Stimulated activated naive CD8-positive, alpha-beta T cell treated with anti-CD3 and anti-CD28 coated beads, Interleukin-15, amount 100 ng/mL, for 72 hours (primary cell): ENCODE results near the gene KCNN3.
"Not testable (repeated sequence)": the region's sequence is repeated elsewhere in the genome, so short reads cannot be mapped to it uniquely, and the experiment has no call there.

Experiments
- ATAC-seq: fragments of 150-1000 bp; cut with Tn5 transposase; 2 replicates; pipeline ENCODE4 v1.10.0; 2021; ENCODE audit warnings: mild to moderate bottlenecking, moderate library complexity
- DNase-seq, 2 donors: peaks; one replicate each; pipeline ENCODE4 v3.0.0; 2021 to 2022
- H3K27ac Mint-ChIP-seq, 2 donors: one replicate each; pipeline ENCODE4 v1.8.0; 2022; ENCODE audit warnings: mild to moderate bottlenecking in 2 of 2, mixed read lengths in 2 of 2, moderate library complexity in 2 of 2
- H3K27me3 Mint-ChIP-seq: one replicate; pipeline ENCODE4 v1.8.0; 2022; ENCODE audit warnings: mixed read lengths
- H3K4me1 Mint-ChIP-seq: one replicate; pipeline ENCODE4 v1.8.0; 2022; ENCODE audit warnings: mild to moderate bottlenecking, mixed read lengths
- H3K4me3 Mint-ChIP-seq, 2 donors: one replicate each; pipeline ENCODE4 v1.8.0; 2022; ENCODE audit warnings: mild to moderate bottlenecking in 2 of 2, mixed read lengths in 2 of 2, moderate library complexity in 1 of 2
- H3K9me3 Mint-ChIP-seq, 2 donors: one replicate each; pipeline ENCODE4 v1.8.0; 2022; ENCODE audit warnings: mixed read lengths in 2 of 2

KCNN3 gene

GRCh38 chr1:154674456-154674855 is 195.6 kb downstream of the KCNN3 start:
- not testable (repeated sequence) for ATAC-seq, DNase-seq, H3K27me3 Mint-ChIP-seq, H3K27ac Mint-ChIP-seq, H3K9me3 Mint-ChIP-seq, H3K4me3 Mint-ChIP-seq
- peaks cover 35% of the 10 kb centered on the region for H3K4me1 Mint-ChIP-seq

GRCh38 chr1:154672245-154672644 is 197.8 kb downstream of the KCNN3 start:
- H3K27me3 Mint-ChIP-seq, ATAC-seq, H3K9me3 Mint-ChIP-seq, DNase-seq: not testable (repeated sequence)
- Mint-ChIP-seq H3K4me3 (peak overlapping the region; percentile 31 to 44), H3K27ac (peak overlapping the region in 1 of 2 donors; percentile 85), H3K4me1 (peaks cover 35% of the 10 kb centered on the region)

- Mint-ChIP-seq H3K4me1 (peaks cover 35% of the 10 kb centered on the region), H3K4me3 (peak overlapping the region; percentile 31 to 44), H3K27ac (peak overlapping the region in 1 of 2 donors; percentile 25)
- H3K9me3 Mint-ChIP-seq, H3K27me3 Mint-ChIP-seq, DNase-seq, ATAC-seq: not testable (repeated sequence)
Observed at GRCh38 chr1:154671412-154671811, 198.7 kb downstream of the KCNN3 start.

- not testable (repeated sequence) for H3K4me3 Mint-ChIP-seq, H3K27me3 Mint-ChIP-seq, ATAC-seq, H3K27ac Mint-ChIP-seq, H3K9me3 Mint-ChIP-seq, DNase-seq
- peaks cover 35% of the 10 kb centered on the region for H3K4me1 Mint-ChIP-seq
Observed at GRCh38 chr1:154670310-154671270, 199.5 kb downstream of the KCNN3 start.

- DNase-seq (peak; percentile 66 to 79), ATAC-seq (peak; percentile 100)
- H3K4me3 Mint-ChIP-seq, result no peak overlapping the region
- no peaks in the 10 kb centered on the region for H3K9me3 Mint-ChIP-seq
- H3K27me3 Mint-ChIP-seq, result no peaks in the 10 kb centered on the region
- peaks cover 35% of the 10 kb centered on the region for H3K4me1 Mint-ChIP-seq
- peak overlapping the region in 1 of 2 donors; percentile 40 for H3K27ac Mint-ChIP-seq
Observed at GRCh38 chr1:154669464-154670282, 200.4 kb downstream of the KCNN3 start.

GRCh38 chr1:154666051-154666790 is 203.9 kb downstream of the KCNN3 start:
- Mint-ChIP-seq H3K27ac (peak overlapping the region; percentile 5 to 71), H3K27me3 (peaks cover 3% of the 10 kb centered on the region), H3K4me3 (no peak overlapping the region), H3K4me1 (peaks cover 11% of the 10 kb centered on the region), H3K9me3 (no peaks in the 10 kb centered on the region)
- DNase-seq (no peak), ATAC-seq (no peak)

- DNase-seq (no peak), ATAC-seq (no peak)
- Mint-ChIP-seq H3K27ac (no peak overlapping the region), H3K4me3 (no peak overlapping the region), H3K27me3 (peaks cover 15% of the 10 kb centered on the region), H3K4me1 (peaks cover under 1% of the 10 kb centered on the region), H3K9me3 (no peaks in the 10 kb centered on the region)
Observed at GRCh38 chr1:154664331-154665002, 205.6 kb downstream of the KCNN3 start.

- DNase-seq (no peak), ATAC-seq (no peak)
- peaks cover 24% of the 10 kb centered on the region for H3K27me3 Mint-ChIP-seq
Observed at GRCh38 chr1:154663471-154664060, 206.5 kb downstream of the KCNN3 start.

GRCh38 chr1:154661110-154661509 is 209.0 kb downstream of the KCNN3 start:
- Mint-ChIP-seq H3K4me1 (no peaks in the 10 kb centered on the region), H3K27ac (no peak overlapping the region), H3K9me3 (no peaks in the 10 kb centered on the region), H3K27me3 (peaks cover 41% of the 10 kb centered on the region), H3K4me3 (no peak overlapping the region)
- DNase-seq, result no peak
- no peak for ATAC-seq

More at GRCh38 chr1:154663471-154664060, 206.5 kb downstream of the KCNN3 start:
- H3K4me1 Mint-ChIP-seq, result no peaks in the 10 kb centered on the region
- H3K27ac Mint-ChIP-seq, result no peak overlapping the region
- H3K9me3 Mint-ChIP-seq, result no peaks in the 10 kb centered on the region
- H3K4me3 Mint-ChIP-seq, result no peak overlapping the region

GRCh38 chr1:154659823-154660592 is 210.1 kb downstream of the KCNN3 start:
- Mint-ChIP-seq H3K4me3 (no peak overlapping the region), H3K4me1 (peaks cover 3% of the 10 kb centered on the region), H3K27ac (no peak overlapping the region), H3K27me3 (peaks cover 41% of the 10 kb centered on the region), H3K9me3 (no peaks in the 10 kb centered on the region)
- DNase-seq (no peak), ATAC-seq (no peak)

- Mint-ChIP-seq H3K27me3 (peaks cover 41% of the 10 kb centered on the region), H3K4me3 (no peak overlapping the region), H3K4me1 (peaks cover 6% of the 10 kb centered on the region), H3K9me3 (no peaks in the 10 kb centered on the region), H3K27ac (no peak overlapping the region)
- ATAC-seq (no peak), DNase-seq (no peak)
Observed at GRCh38 chr1:154657556-154657955, 212.5 kb downstream of the KCNN3 start.

GRCh38 chr1:154652893-154653292 is 217.2 kb downstream of the KCNN3 start:
- ATAC-seq (no peak), DNase-seq (no peak)
- Mint-ChIP-seq H3K4me1 (peaks cover 6% of the 10 kb centered on the region), H3K27ac (no peak overlapping the region), H3K27me3 (peaks cover 10% of the 10 kb centered on the region), H3K4me3 (no peak overlapping the region), H3K9me3 (no peaks in the 10 kb centered on the region)
